ENCODE results near the gene PDRG1.

Gene PDRG1

GRCh38 chr20:31903627-31904386 is 48.0 kb downstream of the PDRG1 start:
- DNase-seq: no peak

- no peak for DNase-seq
These were observed 50.2 kb downstream of the PDRG1 start for GRCh38 chr20:31901615-31902014.

GRCh38 chr20:31897541-31897940 is 54.3 kb downstream of the PDRG1 start:
- DNase-seq: no peak

- DNase-seq: no peak
These were observed 55.8 kb downstream of the PDRG1 start for GRCh38 chr20:31896049-31896448.

GRCh38 chr20:31894980-31895675 is 56.7 kb downstream of the PDRG1 start:
- no peak for DNase-seq

All from NK-92 treated with Interleukin-12 subunit alpha and Interleukin-12 subunit beta, amount 100 ng/mL, for 24 hours (cell line).